Esophagus muscularis mucosa (tissue), 4 donors: ENCODE data around the gene SH3RF3.

Experiments
- CTCF ChIP-seq, 3 experiments: fragments of 200-600 bp in 2 of 3; fragments of 450-650 bp in 1 of 3; sonication (generic) in 2 of 3; IDR thresholded peaks; one replicate each; pipeline ENCODE4 v1.5.1; 2017 to 2019; ENCODE audit warnings: antibody characterized with exemption in 3 of 3, mild to moderate bottlenecking in 2 of 3, moderate library complexity in 1 of 3
- EP300 ChIP-seq: sonication (generic); formaldehyde crosslinking; IDR thresholded peaks from one replicate; pipeline ENCODE4 v1.6.1; 2017; ENCODE audit warnings: antibody characterized with exemption
- POLR2AphosphoS5 ChIP-seq, 2 donors: sonication (generic); formaldehyde crosslinking; IDR thresholded peaks; one replicate each; pipeline ENCODE4 v1.6.1; 2017; ENCODE audit warnings: antibody characterized with exemption in 2 of 2

GRCh38 chr2:109422071-109422757 lies 293.2 kb downstream of the SH3RF3 start:
- TF ChIP-seq CTCF (IDR thresholded peaks at IDR 0.05) (no peak), EP300 (no peak), POLR2AphosphoS5 (IDR thresholded peaks at IDR 0.05) (no peak)
